Right lobe of liver (tissue), 6 donors: ENCODE data around the gene ATP6V0D1. TPM values are rescaled to one million over a fixed set of nuclear protein-coding genes. Genes with fewer than 3 reads are reported as not detected.

Source experiments
- ATAC-seq, 4 donors: fragments of 200-7000 bp; cut with Tn5 transposase; one replicate each; pipeline ENCODE4 v1.9.1; 2020; ENCODE audit warnings: mild to moderate bottlenecking in 4 of 4, moderate library complexity in 4 of 4
- DNase-seq, 3 donors: peaks; one replicate each; pipeline ENCODE4 v3.0.0-alpha.2; 2020
- H3K27ac ChIP-seq, 3 donors: fragments of 200-600 bp; one replicate each; pipeline ENCODE4 v1.8.0; 2022
- H3K27me3 ChIP-seq, 2 donors: fragments of 200-600 bp; one replicate each; pipeline ENCODE4 v1.8.0; 2022
- H3K36me3 ChIP-seq, 4 donors: fragments of 200-600 bp; sonication (generic) in 1 of 4; one replicate each; pipeline versions ENCODE4 v1.5.1 to v1.8.0; 2017 to 2022; ENCODE audit warnings: control low read depth in 1 of 4
- H3K4me1 ChIP-seq, 4 donors: fragments of 200-600 bp; sonication (generic) in 1 of 4; one replicate each; pipeline versions ENCODE4 v1.5.1 to v1.8.0; 2017 to 2022; ENCODE audit warnings: control low read depth in 1 of 4
- H3K4me3 ChIP-seq, 3 donors: fragments of 200-600 bp; one replicate each; pipeline ENCODE4 v1.8.0; 2022
- H3K9me3 ChIP-seq, 4 donors: fragments of 200-600 bp; sonication (generic) in 1 of 4; one replicate each; pipeline versions ENCODE4 v1.5.1 to v1.8.0; 2017 to 2022; ENCODE audit warnings: control low read depth in 1 of 4
- CTCF ChIP-seq, 4 donors: fragments of 200-600 bp in 3 of 4; fragments of 450-650 bp in 1 of 4; IDR thresholded peaks; one replicate each; pipeline versions ENCODE4 v1.5.1 to v1.8.0; 2016 to 2022; ENCODE audit warnings: antibody characterized with exemption in 4 of 4, mild to moderate bottlenecking in 2 of 4
- POLR2A ChIP-seq: fragments of 450-650 bp; IDR thresholded peaks from one replicate; pipeline ENCODE4 v1.6.1; 2017; ENCODE audit warnings: antibody characterized with exemption, mild to moderate bottlenecking
- WGBS: methylation state at CpG from one replicate; pipeline ENCODE4 v1.1.6; 2018; ENCODE audit warnings: low coverage, low lambda C conversion rate; ENCODE audit not compliant: insufficient coverage; ENCODE audit errors: missing lambda C conversion rate; 5-methylcytosine and 5-hydroxymethylcytosine counted together
- intact Hi-C, 2 donors: fragments of 100-400 bp; cut with DNase I; formaldehyde crosslinking; loops; one replicate each; pipeline versions ENCODE4 v1.11.2 to v1.14.1; 2022
- total RNA-seq, 6 experiments: library from RNA; depleted of rRNA in 2 of 6; stranded (reverse); fragments of >200 nt in 2 of 6; fragmentation: NEBNext Ultra II Directional in 3 of 6; extraction: Animal tissue kit (Norgen Biotek cat#: 25700) in 3 of 6; gene quantifications; one replicate each; pipeline versions ENCODE4 v1.1.0 to v1.2.4, GENCODE V29; 2016 to 2023
- donor health status: DM: no; HTN: yes; CAD: no.
- donor health status: DM: no; HTN: no; CAD: no.
- donor health status: DM: no; HTN: no; CAD: no.
- donor health status: DM: no; HTN: yes; CAD: no.
- donor health status: DM: no; HTN: yes; CAD: no.

Gene ATP6V0D1
- total RNA-seq, 6 experiments from 2014 or later = 33.6 to 84.6 (median 47.0) TPM

GRCh38 chr16:67395458-67396158 is 85.3 kb downstream of the ATP6V0D1 start:
- Histone ChIP-seq H3K4me1 (peaks cover 0 to 8% (median 0%) of the 10 kb centered on the region in 4 donors), H3K27me3 (no peaks in the 10 kb centered on the region), H3K4me3 (no peak overlapping the region), H3K9me3 (no peaks in the 10 kb centered on the region), H3K36me3 (no peaks in the 10 kb centered on the region), H3K27ac (no peak overlapping the region)
- intact Hi-C loops = loop anchor here in 1 of 2 donors (10.0 kb wide), 1 partner anchor 141 kb away; no protein-coding TSS in a partner anchor
- DNase-seq (peak in 1 of 3 donors; percentile 44), ATAC-seq (no peak)
- TF ChIP-seq POLR2A (no peak), CTCF (IDR thresholded peaks at IDR 0.05) (no peak)
- WGBS = 55% methylated on average over 6 of the region's 13 CpGs

GRCh38 chr16:67395105-67395457 is 85.9 kb downstream of the ATP6V0D1 start:
- Histone ChIP-seq H3K4me3 (no peak overlapping the region), H3K4me1 (peaks cover 0 to 8% (median 0%) of the 10 kb centered on the region in 4 donors), H3K36me3 (no peaks in the 10 kb centered on the region), H3K9me3 (no peaks in the 10 kb centered on the region), H3K27me3 (no peaks in the 10 kb centered on the region), H3K27ac (no peak overlapping the region)
- no peak for TF ChIP-seq POLR2A
- TF ChIP-seq CTCF (IDR thresholded peaks at IDR 0.05) = no peak
- intact Hi-C loops = loop anchor here in 1 of 2 donors (10.0 kb wide), 1 partner anchor 140 kb away; no protein-coding TSS in a partner anchor
- DNase-seq (peak in 1 of 3 donors; percentile 61), ATAC-seq (peak in 1 of 4 donors; percentile 15)
- 0% methylated on average over 1 of the region's 10 CpGs for WGBS

GRCh38 chr16:67394155-67395104 is 86.5 kb downstream of the ATP6V0D1 start:
- no peaks in the 10 kb centered on the region for H3K36me3 ChIP-seq
- TF ChIP-seq CTCF (IDR thresholded peaks at IDR 0.05) = no peak
- no peak for TF ChIP-seq POLR2A
- ATAC-seq (peak in 3 of 4 donors; percentile 3 to 25 (median 4)), DNase-seq (peak in 1 of 3 donors; percentile 63)
- H3K27ac ChIP-seq = no peak overlapping the region
- H3K27me3 ChIP-seq = no peaks in the 10 kb centered on the region
- intact Hi-C loops = loop anchor here in 1 of 2 donors (10.0 kb wide), 1 partner anchor 140 kb away; no protein-coding TSS in a partner anchor
- no peak overlapping the region for H3K4me3 ChIP-seq
- WGBS = 35% methylated on average over 5 of the region's 88 CpGs
- peaks cover 0 to 8% (median 0%) of the 10 kb centered on the region in 4 donors for H3K4me1 ChIP-seq
- no peaks in the 10 kb centered on the region for H3K9me3 ChIP-seq

- Histone ChIP-seq H3K27ac (peak overlapping the region in 1 of 3 donors; percentile 19), H3K9me3 (no peaks in the 10 kb centered on the region), H3K4me3 (peak overlapping the region in 1 of 3 donors; percentile 6), H3K27me3 (no peaks in the 10 kb centered on the region), H3K36me3 (no peaks in the 10 kb centered on the region), H3K4me1 (peaks cover 0 to 5% (median 0%) of the 10 kb centered on the region in 4 donors)
- ATAC-seq = no peak
- TF ChIP-seq POLR2A = no peak
- TF ChIP-seq CTCF (IDR thresholded peaks at IDR 0.05) = no peak
- DNase-seq = no peak
- WGBS = 0% methylated on average over 1 of the region's 20 CpGs
- intact Hi-C loops = loop anchor here in 1 of 2 donors (10.0 kb wide), 1 partner anchor 139 kb away; no protein-coding TSS in a partner anchor
Measured at GRCh38 chr16:67393788-67394154, 87.2 kb downstream of the ATP6V0D1 start.
